DND-41 (cell line): ENCODE results near the gene CASS4.

Experiments
- EZH2 ChIP-seq: IDR thresholded peaks from 3 replicates; pipeline ENCODE4 v1.6.1; 2012; ENCODE audit warnings: borderline replicate concordance, low read depth, mild to moderate bottlenecking, moderate library complexity, low read length, inconsistent platforms; ENCODE audit not compliant: severe bottlenecking
- TF ChIP-seq, protein P1 (sequence below): IDR thresholded peaks from 2 replicates; pipeline ENCODE4 v1.5.1; 2012; ENCODE audit warnings: borderline replicate concordance, low read length, moderate library complexity, mild to moderate bottlenecking; ENCODE audit not compliant: poor library complexity, severe bottlenecking; ENCODE audit errors: extremely low read depth

DNA sequence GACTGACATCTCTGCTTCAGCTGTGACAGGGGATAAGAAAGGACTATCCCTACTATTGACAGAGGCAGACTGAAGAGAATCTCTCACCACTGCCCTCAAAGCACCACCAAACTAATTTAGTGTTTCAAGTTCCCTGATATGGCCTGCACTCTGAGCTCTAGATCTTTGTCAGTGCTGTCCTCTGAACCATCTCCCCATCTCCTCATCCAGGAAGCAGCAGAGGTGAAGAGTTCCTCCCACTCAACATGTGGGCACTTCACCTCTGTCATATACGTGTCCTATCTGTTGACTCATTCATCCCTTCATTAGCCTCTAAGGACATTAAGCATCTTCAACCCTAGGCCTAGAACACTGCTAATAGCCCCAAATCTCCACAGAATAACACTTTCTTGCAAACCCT lies 39.2 kb upstream of the CASS4 start:
- TF ChIP-seq, protein P1, sequence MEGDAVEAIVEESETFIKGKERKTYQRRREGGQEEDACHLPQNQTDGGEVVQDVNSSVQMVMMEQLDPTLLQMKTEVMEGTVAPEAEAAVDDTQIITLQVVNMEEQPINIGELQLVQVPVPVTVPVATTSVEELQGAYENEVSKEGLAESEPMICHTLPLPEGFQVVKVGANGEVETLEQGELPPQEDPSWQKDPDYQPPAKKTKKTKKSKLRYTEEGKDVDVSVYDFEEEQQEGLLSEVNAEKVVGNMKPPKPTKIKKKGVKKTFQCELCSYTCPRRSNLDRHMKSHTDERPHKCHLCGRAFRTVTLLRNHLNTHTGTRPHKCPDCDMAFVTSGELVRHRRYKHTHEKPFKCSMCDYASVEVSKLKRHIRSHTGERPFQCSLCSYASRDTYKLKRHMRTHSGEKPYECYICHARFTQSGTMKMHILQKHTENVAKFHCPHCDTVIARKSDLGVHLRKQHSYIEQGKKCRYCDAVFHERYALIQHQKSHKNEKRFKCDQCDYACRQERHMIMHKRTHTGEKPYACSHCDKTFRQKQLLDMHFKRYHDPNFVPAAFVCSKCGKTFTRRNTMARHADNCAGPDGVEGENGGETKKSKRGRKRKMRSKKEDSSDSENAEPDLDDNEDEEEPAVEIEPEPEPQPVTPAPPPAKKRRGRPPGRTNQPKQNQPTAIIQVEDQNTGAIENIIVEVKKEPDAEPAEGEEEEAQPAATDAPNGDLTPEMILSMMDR: no peak
- no peak for TF ChIP-seq EZH2
